Osteoblast (primary cell): ENCODE measurements around the gene NDE1. TPM values are rescaled to one million over a fixed set of nuclear protein-coding genes. Genes with fewer than 3 reads are reported as not detected.
"Not testable (repeated sequence)": the region's sequence is repeated elsewhere in the genome, so short reads cannot be mapped to it uniquely, and the experiment has no call there.

Experiments
- DNase-seq: peaks from one replicate; pipeline ENCODE4 v3.0.0; 2011; ENCODE audit warnings: low spot score, mixed read lengths; ENCODE audit not compliant: insufficient read length; ENCODE audit errors: missing footprints
- H2AFZ ChIP-seq: 2 replicates; pipeline ENCODE4 v1.6.0; 2011; ENCODE audit warnings: mild to moderate bottlenecking, low read length
- H3K27ac ChIP-seq: 2 replicates; pipeline ENCODE4 v1.5.1; 2011; ENCODE audit warnings: mild to moderate bottlenecking, low read depth, low read length, moderate library complexity
- H3K27me3 ChIP-seq: 2 replicates; pipeline ENCODE4 v1.6.0; 2012; ENCODE audit warnings: mild to moderate bottlenecking, control low read depth, inconsistent platforms, low read length, moderate library complexity; ENCODE audit not compliant: insufficient read depth
- H3K36me3 ChIP-seq: 2 replicates; pipeline ENCODE4 v1.5.1; 2011; ENCODE audit warnings: mild to moderate bottlenecking, low read length, control low read depth, moderate library complexity; ENCODE audit not compliant: insufficient read depth
- H3K4me1 ChIP-seq: 2 replicates; pipeline ENCODE4 v1.5.1; 2011; ENCODE audit warnings: mild to moderate bottlenecking, low read length, control low read depth, moderate library complexity; ENCODE audit not compliant: insufficient read depth
- H3K4me2 ChIP-seq: 2 replicates; pipeline ENCODE4 v1.6.0; 2011; ENCODE audit warnings: mild to moderate bottlenecking, low read length; ENCODE audit not compliant: insufficient read depth
- H3K4me3 ChIP-seq: fragments of 200-600 bp; sonication (generic); 3 replicates; pipeline ENCODE4 v1.5.1; 2012; ENCODE audit warnings: mild to moderate bottlenecking, low read length, inconsistent platforms; ENCODE audit not compliant: insufficient read depth
- H3K79me2 ChIP-seq: 2 replicates; pipeline ENCODE4 v1.6.0; 2012; ENCODE audit warnings: mild to moderate bottlenecking, low read length, control low read depth, inconsistent platforms; ENCODE audit not compliant: insufficient read depth
- H3K9me3 ChIP-seq: 2 replicates; pipeline ENCODE4 v1.5.1; 2011; ENCODE audit warnings: low read depth, low read length, control low read depth
- H4K20me1 ChIP-seq: 2 replicates; pipeline ENCODE4 v1.6.0; 2012; ENCODE audit warnings: mild to moderate bottlenecking, low read length, control low read depth; ENCODE audit not compliant: insufficient read depth
- CTCF ChIP-seq: IDR thresholded peaks from 2 replicates; pipeline ENCODE4 v1.5.1; 2011; ENCODE audit warnings: mild to moderate bottlenecking, low read depth, low read length, moderate library complexity; ENCODE audit errors: extremely low read depth
- total RNA-seq: library from RNA; depleted of rRNA; stranded (reverse); fragments of >200 nt; gene quantifications from 2 replicates; pipeline ENCODE4 v1.2.3, GENCODE V29; 2012

The NDE1 gene
- total RNA-seq, 1 donor = 31.5 TPM

- H3K27me3 ChIP-seq = no peaks in the 10 kb centered on the region
- peaks cover 22% of the 10 kb centered on the region for H4K20me1 ChIP-seq
- H3K4me3 ChIP-seq = peak overlapping the region; percentile 95
- H3K36me3 ChIP-seq = peaks cover 6% of the 10 kb centered on the region
- peak; percentile 81 for DNase-seq
- H3K27ac ChIP-seq = peak overlapping the region; percentile 89
- peak overlapping the region; percentile 93 for H2AFZ ChIP-seq
- no peaks in the 10 kb centered on the region for H3K9me3 ChIP-seq
- peak overlapping the region; percentile 99 for H3K4me2 ChIP-seq
- H3K4me1 ChIP-seq = peaks cover 23% of the 10 kb centered on the region
- H3K79me2 ChIP-seq = peaks cover 54% of the 10 kb centered on the region
- no peak for TF ChIP-seq CTCF
These were observed 690 bp downstream of the NDE1 start for GRCh38 chr16:15650698-15651171.

GRCh38 chr16:15652293-15653001, 2.4 kb downstream of the NDE1 start:
- H2AFZ ChIP-seq = no peak overlapping the region
- no peak for TF ChIP-seq CTCF
- H3K27me3 ChIP-seq = no peaks in the 10 kb centered on the region
- H3K9me3 ChIP-seq = no peaks in the 10 kb centered on the region
- no peak overlapping the region for H3K27ac ChIP-seq
- H4K20me1 ChIP-seq = peaks cover 28% of the 10 kb centered on the region
- no peak overlapping the region for H3K4me3 ChIP-seq
- H3K79me2 ChIP-seq = peaks cover 69% of the 10 kb centered on the region
- H3K36me3 ChIP-seq = peaks cover 9% of the 10 kb centered on the region
- DNase-seq = no peak
- peaks cover 23% of the 10 kb centered on the region for H3K4me1 ChIP-seq
- H3K4me2 ChIP-seq = no peak overlapping the region

- Histone ChIP-seq H3K4me3 (peak overlapping the region; percentile 18), H3K4me2 (peak overlapping the region; percentile 33), H3K79me2 (peaks cover 76% of the 10 kb centered on the region), H2AFZ (no peak overlapping the region), H4K20me1 (peaks cover 29% of the 10 kb centered on the region), H3K36me3 (peaks cover 9% of the 10 kb centered on the region), H3K4me1 (peaks cover 23% of the 10 kb centered on the region), H3K27me3 (no peaks in the 10 kb centered on the region), H3K9me3 (no peaks in the 10 kb centered on the region), H3K27ac (no peak overlapping the region)
- no peak for TF ChIP-seq CTCF
- DNase-seq = peak; percentile 97
These were observed 3.2 kb downstream of the NDE1 start for GRCh38 chr16:15653227-15653626.

GRCh38 chr16:15654591-15654990, 4.5 kb downstream of the NDE1 start:
- Histone ChIP-seq H3K27ac (no peak overlapping the region), H3K4me1 (peaks cover 21% of the 10 kb centered on the region), H3K36me3 (peaks cover 9% of the 10 kb centered on the region), H3K4me3 (no peak overlapping the region), H3K27me3 (no peaks in the 10 kb centered on the region), H4K20me1 (peaks cover 32% of the 10 kb centered on the region), H3K9me3 (no peaks in the 10 kb centered on the region), H3K4me2 (no peak overlapping the region), H3K79me2 (peaks cover 84% of the 10 kb centered on the region), H2AFZ (no peak overlapping the region)
- no peak for DNase-seq
- TF ChIP-seq CTCF = no peak

- H3K4me3 ChIP-seq, DNase-seq, H3K27me3 ChIP-seq, H3K9me3 ChIP-seq, H3K27ac ChIP-seq, H2AFZ ChIP-seq, H3K4me2 ChIP-seq, H3K36me3 ChIP-seq: not testable (repeated sequence)
- peaks cover 22% of the 10 kb centered on the region for H3K4me1 ChIP-seq
- peaks cover 34% of the 10 kb centered on the region for H4K20me1 ChIP-seq
- peaks cover 86% of the 10 kb centered on the region for H3K79me2 ChIP-seq
These were observed 5.5 kb downstream of the NDE1 start for GRCh38 chr16:15655561-15655960.
